Neural cell (in vitro differentiated cells): ENCODE data around the gene DCTD. TPM values are rescaled to one million over a fixed set of nuclear protein-coding genes. Genes with fewer than 3 reads are reported as not detected.

Experiments
- H2AFZ ChIP-seq: fragments of 200-600, 300-800 bp; sonication (generic), shearing (Covaris generic); 2 replicates; pipeline ENCODE4 v1.6.0; 2014; ENCODE audit warnings: low read depth, mild to moderate bottlenecking, antibody characterized with exemption, low read length, moderate library complexity
- H3F3A ChIP-seq: fragments of 200-600 bp; shearing (Covaris generic); 2 replicates; pipeline ENCODE4 v1.6.1; 2016; ENCODE audit warnings: mild to moderate bottlenecking, moderate library complexity, mixed read lengths, antibody characterized with exemption, low read length; ENCODE audit not compliant: insufficient read depth, poor library complexity, severe bottlenecking
- H3K27ac ChIP-seq: fragments of 200-600, 300-800 bp; sonication (generic), shearing (Covaris generic); 2 replicates; pipeline ENCODE4 v1.5.1; 2014; ENCODE audit warnings: mild to moderate bottlenecking, low read length, moderate library complexity
- H3K27me3 ChIP-seq: fragments of 300-800, 200-600 bp; sonication (generic), shearing (Covaris generic); 2 replicates; pipeline ENCODE4 v1.6.0; 2014; ENCODE audit warnings: mild to moderate bottlenecking, low read depth, low read length, moderate library complexity; ENCODE audit not compliant: insufficient read depth
- H3K36me3 ChIP-seq: fragments of 300-800, 200-600 bp; sonication (generic), shearing (Covaris generic); 2 replicates; pipeline ENCODE4 v1.5.1; 2014; ENCODE audit warnings: mild to moderate bottlenecking, antibody characterized with exemption, low read length, moderate library complexity; ENCODE audit not compliant: insufficient read depth
- H3K4me2 ChIP-seq: fragments of 300-800, 200-600 bp; sonication (generic), shearing (Covaris generic); 2 replicates; pipeline ENCODE4 v1.6.0; 2014; ENCODE audit warnings: mild to moderate bottlenecking, low read length
- H3K4me3 ChIP-seq: fragments of 300-800, 200-600 bp; sonication (generic), shearing (Covaris generic); 2 replicates; pipeline ENCODE4 v1.5.1; 2014; ENCODE audit warnings: mild to moderate bottlenecking, low read length, moderate library complexity
- H3K79me2 ChIP-seq: fragments of 200-600 bp; shearing (Covaris generic); replicated peaks from 2 replicates; pipeline ENCODE4 v1.6.0; 2014; ENCODE audit warnings: mild to moderate bottlenecking, low read length, moderate library complexity; ENCODE audit not compliant: insufficient read depth
- H3K9ac ChIP-seq: fragments of 300-800, 200-600 bp; sonication (generic), shearing (Covaris generic); 2 replicates; pipeline ENCODE4 v1.6.1; 2016; ENCODE audit warnings: mild to moderate bottlenecking, low read length, mixed read lengths
- H3K9me2 ChIP-seq: fragments of 200-600 bp; shearing (Covaris generic); 2 replicates; pipeline ENCODE4 v1.6.1; 2016; ENCODE audit warnings: mild to moderate bottlenecking, low read length, mixed read lengths; ENCODE audit not compliant: insufficient read depth
- H3K9me3 ChIP-seq: fragments of 200-600, 300-800 bp; sonication (generic), shearing (Covaris generic); 2 replicates; pipeline ENCODE4 v1.6.1; 2016; ENCODE audit warnings: mild to moderate bottlenecking, mixed run types, low read length, moderate library complexity, mixed read lengths
- H4K20me1 ChIP-seq: fragments of 200-600 bp; shearing (Covaris generic); 2 replicates; pipeline ENCODE4 v1.6.1; 2016; ENCODE audit warnings: mild to moderate bottlenecking, mixed run types; ENCODE audit not compliant: insufficient read depth
- CTCF ChIP-seq: fragments of 450-650 bp; IDR thresholded peaks from 2 replicates; pipeline ENCODE4 v1.5.1; 2014; ENCODE audit warnings: antibody characterized with exemption, mild to moderate bottlenecking, moderate library complexity; ENCODE audit not compliant: poor library complexity, severe bottlenecking
- EP300 ChIP-seq: fragments of 450-650 bp; conservative IDR thresholded peaks from 2 replicates; pipeline ENCODE4 v1.6.1; 2014; ENCODE audit warnings: antibody characterized with exemption, mild to moderate bottlenecking, moderate library complexity; ENCODE audit not compliant: poor library complexity, severe bottlenecking
- EZH2 ChIP-seq: fragments of 200-600, 300-800 bp; shearing (Covaris generic), sonication (generic); IDR thresholded peaks from 2 replicates; pipeline ENCODE4 v1.6.1; 2014; ENCODE audit warnings: antibody characterized with exemption, low read length, borderline replicate concordance, mild to moderate bottlenecking; ENCODE audit not compliant: insufficient read depth, poor library complexity, severe bottlenecking
- MXI1 ChIP-seq: fragments of 450-650 bp; conservative IDR thresholded peaks from 2 replicates; pipeline ENCODE4 v1.6.1; 2014; ENCODE audit warnings: antibody characterized with exemption, mild to moderate bottlenecking; ENCODE audit not compliant: poor library complexity, severe bottlenecking
- POLR2AphosphoS5 ChIP-seq: IDR thresholded peaks from 2 replicates; pipeline ENCODE4 v1.6.1; 2012
- RAD21 ChIP-seq: fragments of 450-650 bp; conservative IDR thresholded peaks from 2 replicates; pipeline ENCODE4 v1.6.1; 2014; ENCODE audit warnings: antibody characterized with exemption, mild to moderate bottlenecking, moderate library complexity
- REST ChIP-seq: IDR thresholded peaks from 2 replicates; pipeline ENCODE4 v1.6.1; 2012; ENCODE audit warnings: borderline replicate concordance
- SMC3 ChIP-seq: fragments of 450-650 bp; conservative IDR thresholded peaks from 2 replicates; pipeline ENCODE4 v1.6.1; 2014; ENCODE audit warnings: antibody characterized with exemption, mild to moderate bottlenecking, moderate library complexity; ENCODE audit not compliant: poor library complexity
- TAF1 ChIP-seq: IDR thresholded peaks from 2 replicates; pipeline ENCODE4 v1.6.1; 2012; ENCODE audit warnings: low read depth
- polyA plus RNA-seq: library from polyadenylated mRNA; depleted of rRNA; stranded (reverse); fragments of >200 nt; gene quantifications from 2 replicates; pipeline ENCODE4 v1.2.3, GENCODE V29; 2014

DCTD gene
- polyA plus RNA-seq, 1 donor from 2014 or later, result 26.4 TPM

GRCh38 chr4:182929296-182929695, 12.1 kb upstream of the DCTD start:
- H3K79me2 ChIP-seq, result no peaks in the 10 kb centered on the region

GRCh38 chr4:182928061-182928460, 10.9 kb upstream of the DCTD start:
- H3K27ac ChIP-seq, result no peak overlapping the region
- no peaks in the 10 kb centered on the region for H3K36me3 ChIP-seq
- H3F3A ChIP-seq, result no peaks in the 10 kb centered on the region
- no peak overlapping the region for H2AFZ ChIP-seq
- H3K27me3 ChIP-seq, result no peaks in the 10 kb centered on the region
- no peak overlapping the region for H3K4me3 ChIP-seq
- no peaks in the 10 kb centered on the region for H3K9me3 ChIP-seq
- no peak overlapping the region for H3K9ac ChIP-seq
- H3K9me2 ChIP-seq, result no peaks in the 10 kb centered on the region
- no peak overlapping the region for H3K4me2 ChIP-seq
- no peak for TF ChIP-seq MXI1
- TF ChIP-seq TAF1, result no peak
- no peaks in the 10 kb centered on the region for H4K20me1 ChIP-seq
- no peaks in the 10 kb centered on the region for H3K79me2 ChIP-seq

More at GRCh38 chr4:182929296-182929695, 12.1 kb upstream of the DCTD start:
- Histone ChIP-seq H3K4me3 (no peak overlapping the region), H3K36me3 (no peaks in the 10 kb centered on the region), H3K4me2 (no peak overlapping the region), H3K9me2 (no peaks in the 10 kb centered on the region), H3K27ac (no peak overlapping the region), H3F3A (no peaks in the 10 kb centered on the region), H3K9me3 (no peaks in the 10 kb centered on the region), H3K27me3 (no peaks in the 10 kb centered on the region), H4K20me1 (no peaks in the 10 kb centered on the region), H3K9ac (no peak overlapping the region), H2AFZ (no peak overlapping the region)
- TF ChIP-seq EP300 (no peak), RAD21 (no peak), SMC3 (no peak), TAF1 (no peak), MXI1 (no peak), REST (no peak), POLR2AphosphoS5 (no peak), CTCF (no peak), EZH2 (no peak)

GRCh38 chr4:182927505-182927904, 10.3 kb upstream of the DCTD start:
- Histone ChIP-seq H3K9me3 (no peaks in the 10 kb centered on the region), H3K27me3 (no peaks in the 10 kb centered on the region), H3K9me2 (no peaks in the 10 kb centered on the region), H3K9ac (no peak overlapping the region), H3K27ac (no peak overlapping the region), H3F3A (no peaks in the 10 kb centered on the region), H3K36me3 (no peaks in the 10 kb centered on the region), H2AFZ (no peak overlapping the region), H3K4me3 (no peak overlapping the region), H4K20me1 (no peaks in the 10 kb centered on the region), H3K79me2 (no peaks in the 10 kb centered on the region), H3K4me2 (no peak overlapping the region)
- TF ChIP-seq MXI1 (no peak), REST (no peak), TAF1 (no peak), RAD21 (no peak), SMC3 (no peak), CTCF (no peak), POLR2AphosphoS5 (no peak), EP300 (no peak), EZH2 (no peak)
